A673 (cell line): Measurements from ENCODE around the gene BCR. TPM values are rescaled to one million over a fixed set of nuclear protein-coding genes. Genes with fewer than 3 reads are reported as not detected.
A peak's percentile ranks its signal among the peaks of the same experiment; 100 is the strongest.

Experiments
- BruUV-seq: library from RNA; stranded (reverse); fragments of 400-500 nt; replicated peaks from 2 replicates; lab custom pipeline; 2021; lab: Mats Ljungman, UMichigan
- CTCF ChIA-PET: fragments of 300-600 bp; sonication (Branson Sonifier 250); formaldehyde crosslinking; loops from one replicate; lab custom pipeline; 2022; ENCODE audit warnings: antibody characterized with exemption; lab: Charles Lee
- POLR2A ChIA-PET: fragments of 300-600 bp; sonication (Branson Sonifier 250); formaldehyde crosslinking; loops from one replicate; lab custom pipeline; 2022; ENCODE audit warnings: antibody characterized with exemption; ENCODE audit not compliant: low non-redundant PET; lab: Charles Lee
- DNase-seq: peaks from one replicate; pipeline ENCODE4 v3.0.0-alpha.2; 2015; ENCODE audit warnings: low spot score
- H3K27ac ChIP-seq: fragments of 200-600 bp; sonication (generic); 2 replicates; pipeline ENCODE4 v1.5.1; 2016; ENCODE audit warnings: mixed run types, low read depth, mild to moderate bottlenecking, mixed read lengths, antibody characterized with exemption, low read length; ENCODE audit not compliant: poor library complexity, severe bottlenecking
- H3K27me3 ChIP-seq: fragments of 200-600 bp; sonication (generic); replicated peaks from 2 replicates; pipeline ENCODE4 v1.6.1; 2017; ENCODE audit warnings: mixed run types, low read depth, mild to moderate bottlenecking, mixed read lengths, antibody characterized with exemption, low read length; ENCODE audit not compliant: insufficient read depth, poor library complexity
- H3K36me3 ChIP-seq: fragments of 200-600 bp; sonication (generic); 2 replicates; pipeline ENCODE4 v1.6.1; 2016; ENCODE audit warnings: mixed run types, mild to moderate bottlenecking, mixed read lengths, antibody characterized with exemption, low read length; ENCODE audit not compliant: insufficient read depth, poor library complexity, severe bottlenecking
- H3K4me1 ChIP-seq: fragments of 200-600 bp; sonication (generic); 2 replicates; pipeline ENCODE4 v1.6.1; 2017; ENCODE audit warnings: mixed run types, mild to moderate bottlenecking, mixed read lengths, antibody characterized with exemption, low read length; ENCODE audit not compliant: insufficient read depth, poor library complexity, severe bottlenecking
- H3K4me3 ChIP-seq: fragments of 200-600 bp; sonication (generic); 2 replicates; pipeline ENCODE4 v1.5.1; 2016; ENCODE audit warnings: low read depth, mixed run types, mild to moderate bottlenecking, mixed read lengths, low read length; ENCODE audit not compliant: poor library complexity, severe bottlenecking
- H3K9me3 ChIP-seq: fragments of 200-600 bp; sonication (generic); 2 replicates; pipeline ENCODE4 v1.6.1; 2016; ENCODE audit warnings: mixed run types, low read depth, mild to moderate bottlenecking, mixed read lengths, antibody characterized with exemption, low read length; ENCODE audit not compliant: poor library complexity, severe bottlenecking
- CTCF ChIP-seq: fragments of 300-800, 200-600 bp; sonication (generic); conservative IDR thresholded peaks from 2 replicates; pipeline ENCODE4 v1.5.1; 2017; ENCODE audit warnings: low read depth, mild to moderate bottlenecking, antibody characterized with exemption, low read length, moderate library complexity, mixed read lengths
- EZH2 ChIP-seq: fragments of 200-600 bp; sonication (generic); IDR thresholded peaks from 2 replicates; pipeline ENCODE4 v1.6.1; 2017; ENCODE audit warnings: borderline replicate concordance, low read depth, mild to moderate bottlenecking, mixed read lengths, antibody characterized with exemption, low read length; ENCODE audit not compliant: poor library complexity, severe bottlenecking
- intact Hi-C: fragments of 100-400 bp; cut with micrococcal nuclease; formaldehyde crosslinking; loops from one replicate; pipeline ENCODE4 v1.10.0; 2022; ENCODE audit not compliant: unreplicated experiment
- total RNA-seq: library from RNA; stranded (reverse); gene quantifications from 2 replicates; pipeline ENCODE4 v1.2.3, GENCODE V29; 2021

Gene BCR
- total RNA-seq, 1 experiment from 2014 or later, result 63.1 TPM

- intact Hi-C loops, result no loop called here
- TF ChIP-seq CTCF (no peak), EZH2 (no peak)
- no peak overlapping the region for H3K27ac ChIP-seq
These were observed 2.9 kb downstream of the BCR start for GRCh38 chr22:23183061-23183698.

DNA sequence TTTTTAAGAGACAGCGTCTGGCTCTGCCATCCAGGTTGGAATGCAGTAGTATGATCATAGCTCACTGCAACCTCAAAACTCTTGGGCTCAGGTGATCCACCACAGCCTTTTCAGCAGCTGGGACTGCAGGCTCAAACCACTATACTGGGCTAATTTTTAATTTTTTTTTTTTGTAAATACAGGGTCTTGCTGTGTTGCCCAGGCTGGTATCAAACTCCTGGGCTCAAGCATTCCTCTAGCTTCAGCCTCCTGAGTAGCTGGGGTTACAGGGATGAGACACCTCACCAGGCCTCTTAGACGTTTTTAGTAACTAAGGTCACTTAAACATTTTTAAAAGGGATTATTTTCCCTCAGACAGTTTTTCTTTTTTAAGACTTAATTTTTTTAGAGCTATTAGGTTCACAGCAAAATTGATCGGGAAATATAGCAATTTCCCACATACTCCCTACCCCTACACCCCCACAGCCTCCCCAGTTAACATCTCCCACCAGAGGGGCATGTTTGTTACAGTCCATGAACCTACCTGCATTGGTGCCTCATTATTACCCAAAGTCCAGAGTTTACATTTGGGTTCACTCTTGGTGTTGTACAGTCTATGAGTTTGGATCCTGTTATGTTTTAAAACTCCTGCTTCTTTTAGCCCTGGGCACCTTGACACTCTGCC lies 3.9 kb downstream of the BCR start:
- CTCF ChIA-PET, result no interaction called here
- H3K4me1 ChIP-seq, result peaks cover 37% of the 10 kb centered on the region
- no TSS peak for BruUV-seq
- DNase-seq, result no peak
- no peak overlapping the region for H3K4me3 ChIP-seq
- H3K27ac ChIP-seq, result peak overlapping the region; percentile 23
- H3K27me3 ChIP-seq, result no peaks in the 10 kb centered on the region
- no peaks in the 10 kb centered on the region for H3K9me3 ChIP-seq
- intact Hi-C loops, result no loop called here
- peaks cover 4% of the 10 kb centered on the region for H3K36me3 ChIP-seq
- no peak for TF ChIP-seq EZH2
- POLR2A ChIA-PET, result no interaction called here

More at GRCh38 chr22:23183061-23183698, 2.9 kb downstream of the BCR start:
- H3K9me3 ChIP-seq, result no peaks in the 10 kb centered on the region
- H3K4me3 ChIP-seq, result peak overlapping the region; percentile 64
- ChIA-PET CTCF (interaction anchor here (1.4 kb wide), 1 partner anchor 99 kb away, joined by 3 read pairs; no protein-coding TSS in a partner anchor), POLR2A (no interaction called here)
- H3K27me3 ChIP-seq, result no peaks in the 10 kb centered on the region
- DNase-seq, result peak; percentile 41
- BruUV-seq, result no TSS peak
- H3K4me1 ChIP-seq, result peaks cover 45% of the 10 kb centered on the region
- peaks cover 4% of the 10 kb centered on the region for H3K36me3 ChIP-seq

GRCh38 chr22:23184764-23185113 lies 4.4 kb downstream of the BCR start:
- no peak overlapping the region for H3K4me3 ChIP-seq
- POLR2A ChIA-PET, result no interaction called here
- no peaks in the 10 kb centered on the region for H3K27me3 ChIP-seq
- H3K36me3 ChIP-seq, result peaks cover 4% of the 10 kb centered on the region
- CTCF ChIA-PET, result no interaction called here
- DNase-seq, result no peak
- peaks cover 32% of the 10 kb centered on the region for H3K4me1 ChIP-seq
- peak overlapping the region; percentile 23 for H3K27ac ChIP-seq
- no peaks in the 10 kb centered on the region for H3K9me3 ChIP-seq
- no peak for TF ChIP-seq CTCF
- TF ChIP-seq EZH2, result no peak
- no TSS peak for BruUV-seq
- intact Hi-C loops, result no loop called here
